SK-N-SH (cell line): ENCODE measurements around the gene BAIAP2L2. TPM values are rescaled to one million over a fixed set of nuclear protein-coding genes. Genes with fewer than 3 reads are reported as not detected.

Experiments
- CTCF ChIA-PET: fragments of 300-600, 350-600 bp; formaldehyde crosslinking; extraction: SDS; loops from one replicate; lab custom pipeline; 2021; lab: Yijun Ruan, JAX
- POLR2A ChIA-PET: fragments of 350-600 bp; sonication (Branson Sonifier 250); formaldehyde crosslinking; extraction: SDS; loops from one replicate; lab custom pipeline; 2020; ENCODE audit warnings: antibody characterized with exemption, inconsistent platforms; lab: Yijun Ruan, JAX
- DNase-seq: peaks from one replicate; pipeline ENCODE4 v3.0.0; 2012
- H2AFZ ChIP-seq: fragments of 200-600 bp; sonication (generic); 2 replicates; pipeline ENCODE4 v1.8.1; 2016; ENCODE audit warnings: antibody characterized with exemption, mild to moderate bottlenecking, low read depth
- H3F3A ChIP-seq: fragments of 200-600 bp; sonication (generic); replicated peaks from 2 replicates; pipeline ENCODE3; 2016; ENCODE audit warnings: antibody characterized with exemption, mild to moderate bottlenecking; ENCODE audit not compliant: insufficient read depth
- H3K27ac ChIP-seq, 2 experiments: fragments of 200-500 bp in 1 of 2; fragments of 200-600 bp in 1 of 2; sonication (Bioruptor generic) in 1 of 2; sonication (generic), shearing (Covaris generic) in 1 of 2; 2 replicates each; pipeline versions ENCODE4 v1.5.1 to v1.6.1; 2014 to 2016; ENCODE audit warnings: low read depth in 2 of 2, inconsistent platforms in 1 of 2, low read length in 1 of 2, mild to moderate bottlenecking in 1 of 2, mixed read lengths in 1 of 2
- H3K27me3 ChIP-seq: fragments of 200-600 bp; sonication (generic), shearing (Covaris generic); 2 replicates; pipeline ENCODE4 v1.6.1; 2016; ENCODE audit warnings: mixed run types; ENCODE audit not compliant: insufficient read depth
- H3K36me3 ChIP-seq, 2 experiments: fragments of 200-500 bp in 1 of 2; fragments of 200-600 bp in 1 of 2; sonication (Bioruptor generic) in 1 of 2; sonication (generic) in 1 of 2; replicated peaks in 1 of 2; 2 replicates each; pipeline versions ENCODE3 to v1.5.1; 2014 to 2016; ENCODE audit warnings: low read length in 1 of 2, mild to moderate bottlenecking in 1 of 2; ENCODE audit not compliant: insufficient read depth in 2 of 2, control insufficient read depth in 1 of 2
- H3K4me1 ChIP-seq, 2 experiments: fragments of 200-500 bp in 1 of 2; fragments of 200-600 bp in 1 of 2; sonication (Bioruptor generic) in 1 of 2; sonication (generic), shearing (Covaris generic) in 1 of 2; 2 replicates each; pipeline versions ENCODE4 v1.5.1 to v1.6.1; 2014 to 2016; ENCODE audit warnings: low read depth in 1 of 2, low read length in 1 of 2, mixed run types in 1 of 2; ENCODE audit not compliant: insufficient read depth in 2 of 2, control insufficient read depth in 1 of 2
- H3K4me2 ChIP-seq: fragments of 200-600 bp; sonication (generic), shearing (Covaris generic); 2 replicates; pipeline ENCODE4 v1.6.1; 2017; ENCODE audit warnings: mixed run types
- H3K4me3 ChIP-seq, 2 experiments: fragments of 200-500 bp in 1 of 2; fragments of 200-600 bp in 1 of 2; sonication (Bioruptor generic) in 1 of 2; sonication (generic), shearing (Covaris generic) in 1 of 2; 2 replicates each; pipeline versions ENCODE4 v1.5.1 to v1.8.1; 2014 to 2016; ENCODE audit warnings: low read depth in 2 of 2, inconsistent platforms in 1 of 2, low read length in 1 of 2, mild to moderate bottlenecking in 1 of 2, mixed read lengths in 1 of 2, moderate library complexity in 1 of 2
- H3K79me2 ChIP-seq: fragments of 200-600 bp; sonication (generic); 2 replicates; pipeline ENCODE4 v1.8.1; 2017; ENCODE audit warnings: mild to moderate bottlenecking; ENCODE audit not compliant: insufficient read depth
- H3K9ac ChIP-seq: fragments of 200-600 bp; sonication (generic); 2 replicates; pipeline ENCODE4 v1.6.1; 2017; ENCODE audit warnings: mixed run types
- H3K9me2 ChIP-seq: fragments of 200-600 bp; sonication (generic); 2 replicates; pipeline ENCODE4 v1.6.1; 2017; ENCODE audit warnings: mixed run types
- H3K9me3 ChIP-seq: fragments of 200-600 bp; sonication (generic); 2 replicates; pipeline ENCODE4 v1.6.1; 2017; ENCODE audit warnings: mixed run types, mild to moderate bottlenecking, moderate library complexity
- H4K20me1 ChIP-seq: fragments of 200-600 bp; sonication (generic); 2 replicates; pipeline ENCODE4 v1.6.1; 2017; ENCODE audit warnings: mild to moderate bottlenecking, mixed run types; ENCODE audit not compliant: insufficient read depth
- CHD2 ChIP-seq: fragments of 150-350 bp; IDR thresholded peaks from 2 replicates; pipeline ENCODE4 v1.6.1; 2018; ENCODE audit warnings: low read length; ENCODE audit not compliant: partially characterized antibody
- EP300 ChIP-seq, 2 experiments: IDR thresholded peaks; 2 replicates each; pipeline versions ENCODE4 v1.4.0 to v1.6.1; 2012; ENCODE audit warnings: borderline replicate concordance in 1 of 2, low read depth in 1 of 2, low read length in 1 of 2
- FOSL2 ChIP-seq: IDR thresholded peaks from 2 replicates; pipeline ENCODE4 v1.4.0; 2012; ENCODE audit warnings: low read depth, mild to moderate bottlenecking, moderate library complexity, borderline replicate concordance
- FOXJ3 ChIP-seq: sonication (generic); formaldehyde crosslinking; IDR thresholded peaks from 2 replicates; pipeline ENCODE4 v1.5.1; 2020; ENCODE audit warnings: mild to moderate bottlenecking, missing genetic modification reagents
- FOXM1 ChIP-seq: IDR thresholded peaks from 2 replicates; pipeline ENCODE4 v1.4.0; 2012; ENCODE audit warnings: low read depth, mild to moderate bottlenecking
- GABPA ChIP-seq: IDR thresholded peaks from 2 replicates; pipeline ENCODE4 v1.4.0; 2012; ENCODE audit warnings: low read depth, mild to moderate bottlenecking
- MEF2A ChIP-seq: IDR thresholded peaks from 2 replicates; pipeline ENCODE4 v1.4.0; 2012; ENCODE audit warnings: low read depth, borderline replicate concordance
- RAD21 ChIP-seq: IDR thresholded peaks from 2 replicates; pipeline ENCODE4 v1.6.1; 2012; ENCODE audit warnings: mild to moderate bottlenecking, low read length
- REST ChIP-seq: IDR thresholded peaks from 2 replicates; pipeline ENCODE4 v1.6.1; 2012; ENCODE audit warnings: mild to moderate bottlenecking, low read depth, low read length, moderate library complexity
- USF1 ChIP-seq: IDR thresholded peaks from 2 replicates; pipeline ENCODE4 v1.4.0; 2012; ENCODE audit warnings: low read depth, borderline replicate concordance
- whole genome bisulfite sequencing: methylation state at CpG from one replicate; pipeline ENCODE4 v1.1.6; 2017; ENCODE audit warnings: low lambda C conversion rate; 5-methylcytosine and 5-hydroxymethylcytosine counted together
- polyA plus RNA-seq, 3 experiments: library from polyadenylated mRNA; depleted of rRNA; stranded (reverse); fragments of >200 nt; gene quantifications; 2 replicates each; pipeline ENCODE4 v1.2.3, GENCODE V29; 2012

The BAIAP2L2 gene
- polyA plus RNA-seq, 1 of the 3 experiments (the other 2 are of a cell fraction) = 0.16 TPM

GRCh38 chr22:38077096-38077495 is 33.4 kb downstream of the BAIAP2L2 start:
- DNase-seq = no peak
- Histone ChIP-seq H2AFZ (no peak overlapping the region), H3K36me3 (peaks cover 0 to 6% of the 10 kb centered on the region in 2 experiments), H3K4me1 (peaks cover 0 to 2% of the 10 kb centered on the region in 2 experiments; a peak in 1 of 4 replicates), H4K20me1 (no peaks in the 10 kb centered on the region), H3K9ac (no peak overlapping the region), H3K9me2 (no peaks in the 10 kb centered on the region), H3K4me3 (no peak overlapping the region), H3K27me3 (no peaks in the 10 kb centered on the region)
- CTCF ChIA-PET = no interaction called here
- 93% methylated on average over 11 of the region's 12 CpGs for WGBS
- TF ChIP-seq REST = no peak
- no peak for TF ChIP-seq USF1
- no peak for TF ChIP-seq MEF2A
- no peak for TF ChIP-seq FOXJ3
- TF ChIP-seq FOSL2 = no peak
- no peak for TF ChIP-seq FOXM1
- no peak for TF ChIP-seq EP300 (IDR thresholded peaks at IDR 0.05; ENCODE audit: borderline replicate concordance in 1 of 2, low read depth in 1 of 2, low read length in 1 of 2)
- TF ChIP-seq RAD21 = no peak
- no peak for TF ChIP-seq GABPA
- TF ChIP-seq, all 33 proteins: peak for 0
- no peaks in the 10 kb centered on the region for H3F3A ChIP-seq
- POLR2A ChIA-PET = no interaction called here
- H3K9me3 ChIP-seq = no peaks in the 10 kb centered on the region
- no peaks in the 10 kb centered on the region for H3K79me2 ChIP-seq
- no peak overlapping the region for H3K4me2 ChIP-seq
- no peak overlapping the region for H3K27ac ChIP-seq

GRCh38 chr22:38075961-38076360 is 34.5 kb downstream of the BAIAP2L2 start:
- CTCF ChIA-PET = no interaction called here
- TF ChIP-seq CHD2 = no peak
- Histone ChIP-seq H3K4me3 (no peak overlapping the region), H3K36me3 (peaks cover 0 to 10% of the 10 kb centered on the region in 2 experiments), H4K20me1 (no peaks in the 10 kb centered on the region), H3K9ac (no peak overlapping the region), H3K9me2 (no peaks in the 10 kb centered on the region), H3K4me2 (no peak overlapping the region), H3K27me3 (no peaks in the 10 kb centered on the region), H3K4me1 (no peaks in the 10 kb centered on the region; a peak in 1 of 4 replicates), H2AFZ (no peak overlapping the region), H3K9me3 (no peaks in the 10 kb centered on the region), H3F3A (no peaks in the 10 kb centered on the region), H3K27ac (no peak overlapping the region), H3K79me2 (no peaks in the 10 kb centered on the region)
- POLR2A ChIA-PET = no interaction called here
- DNase-seq = no peak
- 93% methylated on average over 8 of the region's 13 CpGs for WGBS
